H1 (cell line): ENCODE results near the gene ASTN1. TPM values are rescaled to one million over a fixed set of nuclear protein-coding genes. Genes with fewer than 3 reads are reported as not detected.

Experiments
- ASH2L ChIP-seq: fragments of 200-600, 300-600 bp; sonication (generic); IDR thresholded peaks from one replicate; pipeline ENCODE4 v1.7.1; 2017; ENCODE audit warnings: low read length
- CHD7 ChIP-seq: fragments of 300-600 bp; sonication (generic); IDR thresholded peaks from 2 replicates; pipeline ENCODE4 v1.7.1; 2012; ENCODE audit warnings: low read length, moderate library complexity, mild to moderate bottlenecking, inconsistent platforms; ENCODE audit not compliant: insufficient replicate concordance
- JUN ChIP-seq: IDR thresholded peaks from 2 replicates; pipeline ENCODE4 v1.6.1; 2011; ENCODE audit warnings: low read depth, mild to moderate bottlenecking, improper control_type of control experiment, low read length
- KDM5A ChIP-seq: fragments of 200-600 bp; IDR thresholded peaks from 2 replicates; pipeline ENCODE4 v1.7.1; 2012; ENCODE audit warnings: mild to moderate bottlenecking, low read length, inconsistent platforms, mixed read lengths
- POLR2A ChIP-seq, 2 experiments: IDR thresholded peaks; 1 replicate in 1 of 2; 2 replicates in 1 of 2; pipeline ENCODE4 v1.6.1; 2011; ENCODE audit warnings: low read depth in 2 of 2, low read length in 2 of 2, mild to moderate bottlenecking in 2 of 2; ENCODE audit errors: control extremely low read depth in 1 of 2
- SP2 ChIP-seq: IDR thresholded peaks from 2 replicates; pipeline ENCODE4 v1.6.1; 2012; ENCODE audit warnings: mild to moderate bottlenecking, low read length, inconsistent platforms
- TAF7 ChIP-seq: optimal IDR thresholded peaks from 2 replicates; pipeline ENCODE3; 2011; ENCODE audit warnings: low read depth, mild to moderate bottlenecking, inconsistent platforms, low read length, moderate library complexity, borderline replicate concordance
- polyA plus RNA-seq, 7 experiments: library from polyadenylated mRNA; depleted of rRNA in 3 of 7; stranded (reverse) in 5 of 7; unstranded in 2 of 7; fragments of >200 nt in 5 of 7; fragments of 200-250 nt in 2 of 7; gene quantifications; 1 replicate in 5 of 7; 2 replicates in 1 of 7; 4 replicates in 1 of 7; pipeline versions ENCODE4 v1.2.1 to v1.2.3, GENCODE V29; 2011 to 2013; ENCODE audit warnings: missing spikeins in 2 of 7, mixed read lengths in 2 of 7
- total RNA-seq: library from RNA; stranded (reverse); fragmentation: NEBNext Ultra II Directional; extraction: Animal tissue kit (Norgen Biotek cat#: 25700); gene quantifications from 2 replicates; pipeline ENCODE4 v1.2.1, GENCODE V29; 2021

ASTN1 gene
- total and polyA plus RNA-seq, 2 of the 8 experiments (the other 6 are each of a cell fraction or from before 2014, with no cell fraction given): 2.9 to 4.1 TPM

GRCh38 chr1:177069490-177069889 is 95.0 kb downstream of the ASTN1 start (continued):
- no peak for TF ChIP-seq CHD7
- TF ChIP-seq KDM5A: no peak
- no peak for TF ChIP-seq ASH2L
- TF ChIP-seq SP2: no peak
- no peak for TF ChIP-seq TAF7
- TF ChIP-seq POLR2A (IDR thresholded peaks at IDR 0.05; ENCODE audit: control extremely low read depth in 1 of 2, low read depth in 2 of 2, low read length in 2 of 2): no peak
- no peak for TF ChIP-seq JUN
